KBM-7 (cell line): ENCODE measurements around the gene BATF.
A peak's percentile ranks its signal among the peaks of the same experiment; 100 is the strongest.
"Not testable (repeated sequence)": the region's sequence is repeated elsewhere in the genome, so short reads cannot be mapped to it uniquely, and the experiment has no call there.

Experiments
- DNase-seq: peaks from one replicate; pipeline ENCODE4 v3.0.0-alpha.2; 2015
- in situ Hi-C: fragments of 300-500 bp; cut with MboI; formaldehyde crosslinking; loops from 2 replicates; pipeline ENCODE4 v1.14.3; 2020; ENCODE audit warnings: low sequenced_read_pairs, low pct_unique_long_range_greater_than_20kb, mixed read lengths

BATF gene, protein sequence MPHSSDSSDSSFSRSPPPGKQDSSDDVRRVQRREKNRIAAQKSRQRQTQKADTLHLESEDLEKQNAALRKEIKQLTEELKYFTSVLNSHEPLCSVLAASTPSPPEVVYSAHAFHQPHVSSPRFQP

DNA sequence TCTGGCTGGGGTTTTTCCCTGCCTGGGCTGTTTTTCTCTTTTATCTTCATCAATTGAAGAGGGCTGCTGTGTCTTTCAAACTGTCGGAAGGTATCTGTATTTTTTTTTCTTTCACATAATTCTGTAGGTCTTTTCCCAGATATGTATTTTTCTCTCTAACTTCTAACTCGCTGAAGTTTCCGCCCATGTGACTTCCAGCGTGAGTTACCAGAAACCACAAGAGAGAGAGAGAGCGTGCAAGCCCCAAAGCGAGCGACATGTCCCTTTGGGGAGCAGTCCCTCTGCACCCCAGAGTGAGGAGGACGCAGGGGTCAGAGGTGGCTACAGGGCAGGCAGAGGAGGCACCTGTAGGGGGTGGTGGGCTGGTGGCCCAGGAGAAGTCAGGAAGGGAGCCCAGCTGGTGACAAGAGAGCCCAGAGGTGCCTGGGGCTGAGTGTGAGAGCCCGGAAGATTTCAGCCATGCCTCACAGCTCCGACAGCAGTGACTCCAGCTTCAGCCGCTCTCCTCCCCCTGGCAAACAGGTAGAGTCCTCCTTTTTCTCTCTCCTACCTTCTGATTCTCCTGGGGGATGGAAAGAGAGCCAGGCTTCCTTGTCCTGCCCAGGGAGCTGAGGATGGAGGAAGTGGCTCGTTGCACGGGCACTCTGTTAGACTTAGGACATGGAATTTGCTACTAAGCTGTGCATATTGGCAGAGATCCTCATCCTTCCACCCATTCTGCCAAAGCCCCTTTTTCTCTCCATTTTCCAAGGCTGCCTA is at the start of gene BATF:
Gene BATF (plus strand): TSS at position 246 of the 759 bp plus-strand sequence. CDS start 214 bp downstream, at position 460.
- in situ Hi-C loops = no loop called here
- peak; percentile 76 for DNase-seq

- in situ Hi-C loops, DNase-seq: not testable (repeated sequence)
Measured at GRCh38 chr14:75474127-75474526, 48.1 kb upstream of the BATF start.

DNA sequence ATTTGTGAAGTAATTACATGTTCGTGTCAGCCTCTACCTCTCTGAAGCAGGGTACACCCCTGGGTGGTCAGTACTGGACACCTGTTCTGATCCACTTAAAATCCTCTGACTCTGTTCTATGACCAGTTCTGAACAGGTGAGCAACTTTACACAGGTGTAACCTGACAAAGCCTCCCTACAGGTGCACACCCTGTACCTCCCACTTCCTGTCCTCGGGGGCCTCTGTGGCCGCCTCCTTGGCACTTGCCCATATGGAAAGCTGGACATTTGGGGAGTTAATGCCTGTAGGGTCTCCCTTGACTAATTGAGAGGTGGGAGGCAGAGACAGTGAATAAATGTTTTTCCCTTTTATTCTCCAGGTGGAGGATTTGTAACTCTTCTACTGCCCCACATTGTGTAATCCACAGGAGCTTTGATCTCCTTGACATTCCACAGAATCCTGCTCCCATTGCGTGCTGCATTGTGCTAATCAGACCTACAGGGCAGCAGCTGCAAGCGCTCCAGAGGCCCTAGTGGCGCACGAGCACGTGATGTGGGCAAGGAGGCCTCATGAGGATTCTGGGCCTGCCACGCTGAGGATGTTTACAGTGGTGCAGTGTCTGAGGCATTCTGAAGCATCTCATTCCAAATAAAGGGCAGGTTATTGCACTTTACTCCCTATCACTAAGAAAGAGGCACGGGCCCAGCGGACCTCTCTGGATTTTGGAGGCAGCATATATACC is 45.8 kb upstream of the BATF start:
- in situ Hi-C loops = loop anchor here (25.0 kb wide), 1 partner anchor 339 kb away; the partner anchor contains the start of gene NEK9
- DNase-seq = no peak

GRCh38 chr14:75477881-75478280 is 44.4 kb upstream of the BATF start:
- no peak for DNase-seq
- in situ Hi-C loops = loop anchor here (25.0 kb wide), 1 partner anchor 341 kb away; the partner anchor contains the start of gene NEK9

- no peak for DNase-seq
- in situ Hi-C loops = loop anchor here (25.0 kb wide), 1 partner anchor 343 kb away; the partner anchor contains the start of gene NEK9
Measured at GRCh38 chr14:75479770-75480600, 42.3 kb upstream of the BATF start.

DNA sequence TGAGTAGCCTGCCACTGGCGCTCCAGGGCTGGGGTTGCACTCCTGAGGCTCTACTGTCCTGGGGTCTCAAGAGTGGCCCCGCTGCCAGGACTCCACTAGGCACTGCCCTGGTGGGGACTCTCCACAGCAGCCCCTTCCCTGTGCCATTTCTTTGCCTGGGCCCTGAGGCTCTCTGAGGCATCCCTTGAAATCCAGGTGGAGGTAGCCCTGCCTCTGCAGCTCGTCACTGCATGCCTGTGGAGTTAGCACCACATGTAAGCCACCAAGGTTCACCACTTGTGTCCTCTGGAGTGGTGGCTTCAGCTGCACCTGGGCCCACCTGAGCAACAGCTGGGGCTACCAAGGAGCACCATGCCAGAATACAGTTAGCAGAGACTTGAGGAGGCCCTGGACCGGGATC is 39.9 kb upstream of the BATF start:
- in situ Hi-C loops = loop anchor here (25.0 kb wide), 1 partner anchor 345 kb away; the partner anchor contains the start of gene NEK9
- no peak for DNase-seq

DNA sequence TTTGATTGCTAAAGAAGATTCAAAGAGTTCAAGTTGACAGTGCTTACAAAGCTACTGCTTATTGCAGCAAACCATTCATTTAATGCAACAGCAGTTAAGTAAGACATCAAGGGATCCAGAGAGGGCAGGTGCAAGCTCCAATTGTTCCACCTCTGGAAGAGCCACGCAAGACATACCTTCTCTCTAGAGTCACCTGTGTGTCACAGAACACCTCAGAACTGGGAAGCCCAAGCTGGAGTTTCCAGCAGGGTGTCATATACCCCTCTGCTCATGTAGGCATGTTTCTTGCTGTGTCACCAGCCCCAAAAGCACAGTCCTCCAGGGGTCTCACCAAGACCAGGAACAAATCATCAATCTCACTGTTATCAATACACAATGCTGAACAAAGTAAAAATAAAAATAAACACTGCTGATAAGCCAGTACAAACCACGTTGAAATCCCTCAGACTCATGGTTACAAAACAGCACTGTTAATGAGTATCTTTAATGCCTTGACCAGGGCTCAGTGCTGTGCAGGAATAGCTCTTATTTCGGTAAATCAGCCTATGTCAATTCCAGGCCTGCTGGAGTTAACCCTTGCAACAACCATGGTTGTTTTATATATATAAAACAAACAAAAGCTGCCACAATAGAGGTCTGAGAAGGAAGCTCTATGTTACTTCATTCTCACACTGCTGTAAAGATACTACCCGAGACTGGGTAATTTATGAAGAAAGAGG is 37.4 kb upstream of the BATF start:
- no peak for DNase-seq
- in situ Hi-C loops = loop anchor here (25.0 kb wide), 1 partner anchor 348 kb away; the partner anchor contains the start of gene NEK9

DNA sequence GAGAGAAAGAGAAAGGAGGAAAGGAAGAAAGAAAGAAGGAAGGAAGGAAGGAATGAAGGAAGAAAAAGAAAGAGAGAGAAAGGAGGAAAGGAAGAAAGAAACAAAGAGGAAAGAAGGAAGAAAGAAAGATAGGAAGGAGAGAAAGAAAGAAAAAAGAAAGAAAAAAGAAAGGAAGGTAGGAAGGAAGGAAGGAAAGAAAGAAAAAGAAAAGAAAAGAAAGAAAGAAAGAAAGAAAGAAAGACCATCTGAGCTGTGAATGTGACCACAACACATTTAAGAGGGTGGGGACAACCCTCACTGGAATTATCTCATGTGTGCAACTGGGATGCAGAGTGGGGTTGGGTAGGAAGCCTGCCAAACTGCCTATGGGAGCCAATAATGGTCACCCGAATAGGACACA is 36.0 kb upstream of the BATF start:
- no peak for DNase-seq
- in situ Hi-C loops = loop anchor here (25.0 kb wide), 1 partner anchor 349 kb away; the partner anchor contains the start of gene NEK9

DNA sequence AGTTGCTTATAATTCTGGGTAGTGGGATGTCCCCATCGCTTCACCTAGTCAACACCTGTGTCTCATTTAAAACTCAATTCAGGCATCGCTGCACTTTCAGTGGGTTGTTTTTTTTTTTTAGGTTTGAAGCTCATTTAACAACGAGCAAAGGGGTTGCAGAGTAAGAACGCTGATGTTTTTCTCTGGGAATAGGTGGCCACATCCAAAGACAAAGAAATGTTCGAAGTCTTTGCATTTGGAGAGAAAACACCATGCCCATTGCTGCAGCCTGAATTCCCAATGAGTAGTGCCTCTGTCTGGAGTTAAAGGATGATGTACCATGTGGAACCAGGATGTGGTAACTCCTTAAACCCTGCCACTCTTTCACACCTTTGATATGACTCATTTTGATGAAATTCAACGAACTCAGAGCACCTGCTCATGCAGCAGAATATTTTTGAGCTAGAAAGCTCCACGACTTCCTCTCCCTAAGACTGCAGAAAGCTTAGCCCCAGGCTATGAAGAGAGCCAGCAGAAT is 35.1 kb upstream of the BATF start:
- no peak for DNase-seq
- in situ Hi-C loops = loop anchor here (25.0 kb wide), 1 partner anchor 350 kb away; the partner anchor contains the start of gene NEK9

GRCh38 chr14:75489480-75489837 is 32.8 kb upstream of the BATF start:
- no peak for DNase-seq
- in situ Hi-C loops = loop anchor here (25.0 kb wide), 1 partner anchor 352 kb away; the partner anchor contains the start of gene NEK9

DNA sequence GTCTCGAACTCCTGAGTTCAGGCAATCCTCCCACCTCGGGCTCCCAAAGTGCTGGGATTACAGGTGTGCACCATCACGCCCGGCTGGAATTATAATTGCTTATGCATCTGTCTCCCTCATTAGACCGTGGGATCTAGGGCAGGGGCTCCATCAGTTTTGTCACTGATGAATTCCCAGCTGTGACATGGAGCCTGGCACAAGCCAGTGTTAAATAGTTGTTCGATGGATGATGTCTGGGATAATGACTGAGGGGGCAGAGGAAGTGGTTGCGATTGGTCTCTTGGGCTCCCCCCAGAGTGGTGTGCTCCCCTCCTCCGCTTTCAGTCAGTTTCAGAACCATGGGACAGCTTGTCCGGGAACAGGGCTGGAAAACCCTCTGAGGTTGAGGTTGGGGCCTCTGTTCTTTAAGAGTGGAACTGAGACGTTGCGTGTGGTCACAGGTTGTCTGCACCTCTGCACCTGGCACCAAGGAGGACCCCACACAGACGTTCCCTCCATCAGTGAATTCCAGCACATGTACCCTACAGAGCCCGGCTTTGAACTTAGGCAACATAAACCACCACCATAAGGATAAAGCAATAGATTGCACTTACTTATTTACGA is 30.8 kb upstream of the BATF start:
- DNase-seq = no peak
- in situ Hi-C loops = loop anchor here (25.0 kb wide), 1 partner anchor 354 kb away; the partner anchor contains the start of gene NEK9

- no peak for DNase-seq
- in situ Hi-C loops = loop anchor here (25.0 kb wide), 1 partner anchor 356 kb away; the partner anchor contains the start of gene NEK9
Measured at GRCh38 chr14:75492832-75493591, 29.3 kb upstream of the BATF start.

DNA sequence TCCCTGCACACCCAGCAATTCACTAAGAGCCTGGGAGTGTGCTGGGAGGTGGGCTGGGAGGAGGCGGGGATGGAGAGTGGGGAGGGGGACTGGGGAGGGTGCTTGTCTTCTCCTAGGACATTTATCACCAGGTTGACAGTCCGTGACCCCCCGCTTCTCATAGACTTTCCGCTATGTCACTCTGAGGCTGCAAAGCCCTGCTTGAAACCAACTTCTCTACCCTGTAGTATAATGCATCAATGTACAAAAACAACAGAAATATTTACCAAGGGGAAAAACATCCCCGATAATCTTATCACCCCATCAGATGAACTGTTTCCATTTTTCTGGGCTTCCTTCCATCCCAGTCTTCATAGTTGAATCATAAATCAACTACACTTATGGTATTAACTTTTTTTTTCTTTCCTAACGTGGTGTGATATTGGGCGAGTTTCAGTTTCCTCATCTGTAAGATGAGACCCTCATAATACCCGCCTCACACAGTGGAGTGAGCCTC is 28.6 kb upstream of the BATF start:
- in situ Hi-C loops = loop anchor here (25.0 kb wide), 1 partner anchor 356 kb away; the partner anchor contains the start of gene NEK9
- no peak for DNase-seq

DNA sequence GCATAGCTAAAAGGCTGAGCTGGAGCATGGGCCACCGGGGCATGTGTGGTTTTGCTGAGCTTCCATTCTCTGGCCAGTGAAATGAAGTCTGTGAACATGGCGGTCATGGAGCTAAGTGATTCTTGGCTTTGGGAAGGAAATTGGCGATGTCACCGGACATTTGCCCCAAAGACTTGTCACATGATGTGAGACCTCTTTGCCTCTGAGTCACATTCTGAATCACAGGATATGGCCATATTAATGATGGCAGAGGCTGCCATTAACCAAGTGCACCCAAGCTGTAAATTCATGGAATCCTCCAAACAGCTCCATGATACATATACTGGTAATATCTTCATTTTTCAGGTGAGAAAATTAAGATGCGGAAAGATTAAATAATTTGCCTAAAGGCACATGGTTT is 27.4 kb upstream of the BATF start:
- in situ Hi-C loops = loop anchor here (25.0 kb wide), 1 partner anchor 358 kb away; the partner anchor contains the start of gene NEK9

DNA sequence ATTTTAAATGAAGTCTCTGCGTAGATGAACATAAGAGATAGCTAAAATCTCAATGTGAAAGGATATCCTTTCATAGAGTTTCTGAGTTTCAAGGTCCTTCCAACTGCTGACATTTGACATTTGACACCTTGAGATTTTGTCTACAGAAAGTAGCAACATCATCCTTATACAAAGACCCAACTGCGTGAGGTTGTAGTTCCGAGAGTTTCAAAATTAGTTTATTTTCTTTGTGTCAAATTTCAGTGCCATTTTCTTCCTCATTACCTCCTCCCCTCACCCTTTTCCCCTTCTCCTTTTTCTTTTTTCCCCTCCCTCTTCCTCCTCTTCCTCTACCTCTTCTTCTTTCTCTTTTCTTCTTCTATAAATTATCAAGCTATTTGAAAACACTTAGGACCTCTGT is 26.9 kb upstream of the BATF start:
- in situ Hi-C loops = loop anchor here (25.0 kb wide), 1 partner anchor 358 kb away; the partner anchor contains the start of gene NEK9

More for the DNA sequence above, 27.4 kb upstream of the BATF start:
- no peak for DNase-seq

GRCh38 chr14:75495882-75496281 is 26.4 kb upstream of the BATF start:
- DNase-seq = peak; percentile 66
- in situ Hi-C loops = loop anchor here (25.0 kb wide), 1 partner anchor 359 kb away; the partner anchor contains the start of gene NEK9

More for the DNA sequence above, 26.9 kb upstream of the BATF start:
- no peak for DNase-seq
